Neutrophil (primary cell): ENCODE measurements around the gene EIF5AL1.
"Not testable (repeated sequence)": the region's sequence is repeated elsewhere in the genome, so short reads cannot be mapped to it uniquely, and the experiment has no call there.

ENCODE experiments used
- H3K27ac ChIP-seq: fragments of 200-600 bp; sonication (generic); 2 replicates; pipeline ENCODE4 v1.5.1; 2016; ENCODE audit warnings: mild to moderate bottlenecking, moderate library complexity
- H3K27me3 ChIP-seq: fragments of 200-600 bp; sonication (generic); 2 replicates; pipeline ENCODE4 v1.6.0; 2016; ENCODE audit warnings: mild to moderate bottlenecking
- H3K36me3 ChIP-seq: fragments of 200-600 bp; sonication (generic); 2 replicates; pipeline ENCODE4 v1.5.1; 2017
- H3K4me1 ChIP-seq, 2 experiments: fragments of 200-600 bp in 1 of 2; sonication (generic) in 1 of 2; 1 replicate in 1 of 2; 2 replicates in 1 of 2; pipeline versions ENCODE4 v1.5.1 to v1.6.1; 2013 to 2016; ENCODE audit warnings: low read depth in 1 of 2, low read length in 1 of 2, mild to moderate bottlenecking in 1 of 2, moderate library complexity in 1 of 2; ENCODE audit not compliant: control insufficient read depth in 1 of 2, insufficient read depth in 1 of 2
- H3K4me3 ChIP-seq, 2 experiments: fragments of 200-600 bp in 1 of 2; sonication (generic) in 1 of 2; 1 replicate in 1 of 2; 2 replicates in 1 of 2; pipeline ENCODE4 v1.5.1; 2013 to 2016; ENCODE audit warnings: low read depth in 1 of 2, low read length in 1 of 2, mild to moderate bottlenecking in 1 of 2, moderate library complexity in 1 of 2
- H3K9me3 ChIP-seq: fragments of 200-600 bp; sonication (generic); 2 replicates; pipeline ENCODE4 v1.5.1; 2016
- TF ChIP-seq, protein P1 (sequence below): fragments of 200-600 bp; sonication (generic); IDR thresholded peaks from 2 replicates; pipeline ENCODE4 v1.5.1; 2016; ENCODE audit warnings: antibody characterized with exemption

The EIF5AL1 gene

DNA sequence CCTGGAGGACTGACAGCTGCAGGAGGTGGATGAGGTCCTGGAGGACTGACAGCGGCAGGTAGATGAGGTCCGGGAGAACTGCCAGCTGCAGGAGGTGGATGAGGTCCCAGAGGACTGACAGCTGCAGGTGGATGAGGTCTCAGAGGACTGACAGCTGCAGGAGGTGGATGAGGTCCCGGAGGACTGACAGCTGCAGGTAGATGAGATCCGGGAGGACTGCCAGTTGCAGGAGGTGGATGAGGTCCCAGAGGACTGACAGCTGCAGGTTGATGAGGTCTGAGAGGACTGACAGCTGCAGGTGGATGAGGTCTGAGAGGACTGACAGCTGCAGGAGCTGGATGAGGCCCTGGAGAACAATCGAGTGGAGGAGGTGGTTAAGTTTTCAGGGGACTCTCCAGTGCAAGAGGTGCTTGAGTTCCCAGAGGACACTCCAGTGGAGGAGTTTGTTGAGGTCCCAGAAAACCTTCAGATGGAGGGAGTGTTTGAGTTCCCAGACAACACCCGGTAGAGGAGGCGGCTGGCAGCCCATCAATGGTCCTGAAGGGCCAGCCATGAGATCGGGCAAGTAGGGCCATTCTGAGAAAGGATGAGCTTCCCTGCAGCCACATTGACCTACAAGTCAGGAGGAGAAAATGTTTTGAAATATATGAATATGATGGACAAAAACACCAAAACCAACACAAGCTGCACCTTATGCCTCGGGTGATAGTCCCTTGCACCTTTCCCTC lies 4.7 kb upstream of the EIF5AL1 start:
- TF ChIP-seq, protein P1, sequence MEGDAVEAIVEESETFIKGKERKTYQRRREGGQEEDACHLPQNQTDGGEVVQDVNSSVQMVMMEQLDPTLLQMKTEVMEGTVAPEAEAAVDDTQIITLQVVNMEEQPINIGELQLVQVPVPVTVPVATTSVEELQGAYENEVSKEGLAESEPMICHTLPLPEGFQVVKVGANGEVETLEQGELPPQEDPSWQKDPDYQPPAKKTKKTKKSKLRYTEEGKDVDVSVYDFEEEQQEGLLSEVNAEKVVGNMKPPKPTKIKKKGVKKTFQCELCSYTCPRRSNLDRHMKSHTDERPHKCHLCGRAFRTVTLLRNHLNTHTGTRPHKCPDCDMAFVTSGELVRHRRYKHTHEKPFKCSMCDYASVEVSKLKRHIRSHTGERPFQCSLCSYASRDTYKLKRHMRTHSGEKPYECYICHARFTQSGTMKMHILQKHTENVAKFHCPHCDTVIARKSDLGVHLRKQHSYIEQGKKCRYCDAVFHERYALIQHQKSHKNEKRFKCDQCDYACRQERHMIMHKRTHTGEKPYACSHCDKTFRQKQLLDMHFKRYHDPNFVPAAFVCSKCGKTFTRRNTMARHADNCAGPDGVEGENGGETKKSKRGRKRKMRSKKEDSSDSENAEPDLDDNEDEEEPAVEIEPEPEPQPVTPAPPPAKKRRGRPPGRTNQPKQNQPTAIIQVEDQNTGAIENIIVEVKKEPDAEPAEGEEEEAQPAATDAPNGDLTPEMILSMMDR, result no peak

GRCh38 chr10:79508245-79508644 lies 4.1 kb upstream of the EIF5AL1 start:
- H3K9me3 ChIP-seq, H3K27ac ChIP-seq, H3K4me3 ChIP-seq, H3K36me3 ChIP-seq, H3K4me1 ChIP-seq: not testable (repeated sequence)
- peaks cover 15% of the 10 kb centered on the region for H3K27me3 ChIP-seq

More for the DNA sequence above, 4.7 kb upstream of the EIF5AL1 start:
- no peaks in the 10 kb centered on the region for H3K9me3 ChIP-seq
- H3K4me1 ChIP-seq, result no peaks in the 10 kb centered on the region
- no peaks in the 10 kb centered on the region for H3K36me3 ChIP-seq
- H3K27me3 ChIP-seq, result peaks cover 15% of the 10 kb centered on the region
- no peak overlapping the region for H3K27ac ChIP-seq
- no peak overlapping the region for H3K4me3 ChIP-seq

DNA sequence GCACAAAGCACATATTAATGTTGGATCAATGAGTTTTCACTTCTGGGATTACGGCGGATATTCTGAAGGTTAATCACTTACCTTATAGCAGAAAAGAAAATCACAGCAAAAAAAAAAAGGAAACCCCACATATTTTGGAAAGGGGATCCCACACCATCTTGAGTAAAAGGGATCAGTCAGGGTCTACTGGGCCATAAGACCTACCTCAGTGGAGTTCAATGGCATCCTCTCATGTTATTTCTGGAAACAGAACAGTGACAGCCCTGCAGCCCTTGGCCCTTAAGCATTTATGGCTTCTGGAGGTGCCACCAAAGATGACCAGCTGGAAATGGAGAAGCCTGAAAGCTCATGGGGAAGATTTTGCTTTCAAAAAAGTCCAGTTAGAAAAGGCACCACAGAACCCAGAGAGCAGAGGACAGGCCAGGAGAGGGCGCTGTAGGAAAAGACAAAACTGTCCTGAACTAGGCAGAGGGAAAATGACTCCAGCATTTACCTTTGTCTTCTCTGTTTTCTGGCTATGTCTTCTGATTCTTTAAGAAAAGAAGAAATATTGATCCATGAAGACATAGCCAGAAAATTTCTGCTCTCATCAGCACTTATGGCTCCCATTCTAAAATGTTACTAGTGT lies 2.9 kb upstream of the EIF5AL1 start:
- not testable (repeated sequence) for H3K9me3 ChIP-seq, H3K36me3 ChIP-seq

GRCh38 chr10:79509934-79510508 lies 2.3 kb upstream of the EIF5AL1 start:
- H3K9me3 ChIP-seq, H3K4me3 ChIP-seq, H3K27ac ChIP-seq, H3K4me1 ChIP-seq, H3K36me3 ChIP-seq: not testable (repeated sequence)
- peaks cover 15% of the 10 kb centered on the region for H3K27me3 ChIP-seq

More for the DNA sequence above, 2.9 kb upstream of the EIF5AL1 start:
- peaks cover 15% of the 10 kb centered on the region for H3K27me3 ChIP-seq
- not testable (repeated sequence) for H3K4me3 ChIP-seq, H3K4me1 ChIP-seq, H3K27ac ChIP-seq

- not testable (repeated sequence) for H3K4me3 ChIP-seq
Measured at GRCh38 chr10:79516532-79517205, 4.3 kb downstream of the EIF5AL1 start.

DNA sequence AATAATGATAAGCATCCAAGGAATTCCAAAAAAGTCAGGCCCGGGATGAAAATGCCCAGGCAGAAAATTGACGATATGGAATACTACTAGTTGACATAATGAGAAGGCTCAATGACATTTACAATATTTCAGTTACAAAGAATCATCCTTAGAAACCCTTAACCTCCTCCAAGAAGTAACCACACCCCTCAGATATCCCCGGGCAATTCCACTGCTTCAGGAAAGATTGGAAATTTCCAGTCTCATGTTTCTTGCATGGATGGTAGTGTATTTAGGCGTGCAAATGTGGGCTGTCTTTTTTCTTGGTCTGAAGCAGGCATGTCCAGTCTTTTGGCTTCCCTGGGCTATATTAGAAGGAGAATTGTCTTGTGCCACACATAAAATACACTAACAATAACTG lies 5.2 kb downstream of the EIF5AL1 start:
- peaks cover 10% of the 10 kb centered on the region for H3K27me3 ChIP-seq
- not testable (repeated sequence) for H3K4me3 ChIP-seq, H3K27ac ChIP-seq, H3K36me3 ChIP-seq, H3K9me3 ChIP-seq, H3K4me1 ChIP-seq

More at GRCh38 chr10:79516532-79517205, 4.3 kb downstream of the EIF5AL1 start:
- not testable (repeated sequence) for H3K36me3 ChIP-seq, H3K4me1 ChIP-seq, H3K27ac ChIP-seq, H3K9me3 ChIP-seq
- peaks cover 10% of the 10 kb centered on the region for H3K27me3 ChIP-seq

DNA sequence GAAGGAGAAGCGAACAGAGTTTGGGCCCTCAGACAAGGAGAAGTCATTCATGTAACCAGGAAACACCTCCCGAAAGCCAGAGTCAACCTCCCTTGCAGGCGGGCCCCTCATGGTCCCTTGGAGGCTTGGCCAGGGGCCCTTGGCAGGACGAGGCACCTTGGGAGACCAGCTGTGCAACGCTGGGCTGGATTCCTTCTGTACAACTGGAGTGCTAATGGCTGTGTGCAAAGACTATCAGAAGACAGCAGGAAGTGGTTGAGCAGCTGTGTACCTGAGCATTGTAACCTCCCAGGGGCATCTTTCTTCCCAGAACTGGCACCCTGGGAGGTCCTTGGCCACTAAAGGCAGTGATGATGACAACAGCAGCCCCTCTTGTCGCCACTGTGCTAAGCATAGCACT lies 9.4 kb downstream of the EIF5AL1 start:
- H3K4me1 ChIP-seq, H3K36me3 ChIP-seq, H3K4me3 ChIP-seq, H3K27me3 ChIP-seq, H3K27ac ChIP-seq, H3K9me3 ChIP-seq: not testable (repeated sequence)

DNA sequence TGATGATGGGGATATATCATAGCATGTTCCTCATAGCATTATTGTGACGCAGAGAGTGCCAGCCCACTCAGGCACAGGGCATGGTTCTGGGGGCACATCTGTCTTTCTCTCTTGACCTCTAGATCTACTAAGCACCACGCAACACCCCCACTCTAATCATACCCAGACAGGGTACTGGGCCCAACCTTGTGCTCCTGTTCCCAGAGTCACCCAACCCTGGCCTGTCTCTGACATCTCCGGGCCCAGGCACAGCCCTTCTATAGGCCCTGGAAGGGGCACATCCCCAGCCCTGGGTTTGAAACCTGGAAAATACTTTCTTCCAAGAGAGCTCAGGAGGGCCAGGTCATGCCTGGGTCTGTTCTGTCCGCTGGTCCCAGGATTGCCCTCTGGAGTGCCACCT lies 10.1 kb downstream of the EIF5AL1 start:
- H3K9me3 ChIP-seq, H3K27ac ChIP-seq, H3K27me3 ChIP-seq, H3K4me3 ChIP-seq, H3K4me1 ChIP-seq, H3K36me3 ChIP-seq: not testable (repeated sequence)

DNA sequence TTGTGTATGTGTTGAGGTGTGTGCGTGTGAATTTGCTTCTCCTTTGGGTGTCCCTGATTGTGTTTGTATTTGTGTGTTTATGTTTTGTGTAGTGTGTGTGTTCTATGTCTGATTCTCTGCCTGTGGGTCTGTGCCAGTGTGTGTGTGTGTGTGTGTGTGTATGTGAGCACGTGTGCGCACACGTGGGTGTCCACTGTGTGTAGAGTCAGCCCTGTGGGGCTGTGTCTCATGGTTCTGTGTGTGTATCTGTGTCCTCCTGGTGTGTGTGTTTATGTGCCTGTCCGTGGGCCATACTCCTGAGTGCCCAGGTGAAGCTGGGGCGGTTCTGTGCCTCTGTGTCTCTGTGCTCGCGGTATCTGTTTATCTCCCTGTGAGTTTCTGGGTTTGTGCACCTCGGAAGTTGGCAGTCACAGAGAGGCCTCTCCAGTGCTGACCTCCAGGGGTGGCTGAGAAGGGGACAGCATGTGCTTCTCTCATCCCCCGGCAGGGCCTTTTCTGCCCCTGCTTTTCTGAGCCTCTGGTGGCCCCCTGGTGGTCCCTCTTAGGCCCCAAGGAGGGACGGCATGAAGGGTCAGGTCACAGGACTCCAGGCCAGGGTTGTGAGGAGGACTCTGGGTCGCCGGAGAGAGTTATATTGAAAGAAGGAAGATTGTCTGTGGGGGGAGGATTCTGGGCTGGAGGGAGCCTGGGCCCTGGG lies 11.0 kb downstream of the EIF5AL1 start:
- not testable (repeated sequence) for H3K9me3 ChIP-seq, H3K4me3 ChIP-seq, H3K27me3 ChIP-seq, H3K27ac ChIP-seq, H3K36me3 ChIP-seq, H3K4me1 ChIP-seq

DNA sequence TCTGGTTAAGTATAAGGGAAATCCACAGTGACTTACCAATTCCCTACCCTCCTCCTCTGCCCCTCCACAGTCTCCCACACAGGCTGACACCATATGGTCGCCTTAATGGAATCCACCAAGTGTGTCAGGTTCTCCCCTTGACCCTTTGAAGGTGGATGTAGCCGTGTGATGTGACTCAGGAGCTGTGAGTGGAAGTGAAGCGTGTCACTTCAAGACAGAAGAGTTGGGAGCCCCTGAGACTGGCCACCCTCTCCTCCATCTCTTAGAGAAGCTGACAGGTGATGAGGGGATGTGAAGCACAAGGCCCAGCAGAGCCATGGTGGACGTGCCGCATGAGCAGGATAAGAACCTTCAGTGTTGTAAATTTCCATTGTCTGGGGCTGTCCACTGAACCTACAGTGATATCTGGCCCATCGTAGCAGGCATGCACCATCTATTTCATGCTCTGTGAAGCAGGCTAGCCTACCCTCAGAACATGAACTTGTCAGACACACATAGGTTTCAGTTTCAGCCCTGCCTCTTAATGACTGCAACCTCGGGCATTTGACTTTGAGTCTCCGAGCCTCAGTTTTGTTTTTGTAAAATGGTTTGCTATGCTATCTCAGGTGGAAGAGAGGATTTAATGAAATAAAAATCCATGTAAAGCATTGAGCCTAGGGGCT lies 12.8 kb downstream of the EIF5AL1 start:
- H3K9me3 ChIP-seq, H3K27me3 ChIP-seq, H3K4me1 ChIP-seq, H3K36me3 ChIP-seq, H3K27ac ChIP-seq, H3K4me3 ChIP-seq: not testable (repeated sequence)

- not testable (repeated sequence) for H3K9me3 ChIP-seq, H3K4me3 ChIP-seq, H3K27ac ChIP-seq, H3K27me3 ChIP-seq, H3K36me3 ChIP-seq, H3K4me1 ChIP-seq
Measured at GRCh38 chr10:79528261-79528660, 15.9 kb downstream of the EIF5AL1 start.
